Left renal pelvis (tissue), 4 donors: ENCODE measurements around the gene MOCS1. TPM values are rescaled to one million over a fixed set of nuclear protein-coding genes. Genes with fewer than 3 reads are reported as not detected.
"Not testable (repeated sequence)": the region's sequence is repeated elsewhere in the genome, so short reads cannot be mapped to it uniquely, and the experiment has no call there.

Experiments used
- DNase-seq, 4 donors: peaks; one replicate each; pipeline ENCODE4 v3.0.0-alpha.2; 2013; ENCODE audit warnings: low read depth in 4 of 4, low spot score in 3 of 4
- polyA plus RNA-seq, 4 donors: library from polyadenylated mRNA; unstranded; fragments of 120-200 nt; gene quantifications; one replicate each; pipeline ENCODE4 v1.2.1, GENCODE V29; 2013; ENCODE audit not compliant: insufficient read length in 4 of 4

MOCS1 gene
- 10 to 100 TPM in 3 of 4 donors, 1 to 10 TPM in 1; 8.5 to 13.7 (median 11.9) TPM for polyA plus RNA-seq

DNA sequence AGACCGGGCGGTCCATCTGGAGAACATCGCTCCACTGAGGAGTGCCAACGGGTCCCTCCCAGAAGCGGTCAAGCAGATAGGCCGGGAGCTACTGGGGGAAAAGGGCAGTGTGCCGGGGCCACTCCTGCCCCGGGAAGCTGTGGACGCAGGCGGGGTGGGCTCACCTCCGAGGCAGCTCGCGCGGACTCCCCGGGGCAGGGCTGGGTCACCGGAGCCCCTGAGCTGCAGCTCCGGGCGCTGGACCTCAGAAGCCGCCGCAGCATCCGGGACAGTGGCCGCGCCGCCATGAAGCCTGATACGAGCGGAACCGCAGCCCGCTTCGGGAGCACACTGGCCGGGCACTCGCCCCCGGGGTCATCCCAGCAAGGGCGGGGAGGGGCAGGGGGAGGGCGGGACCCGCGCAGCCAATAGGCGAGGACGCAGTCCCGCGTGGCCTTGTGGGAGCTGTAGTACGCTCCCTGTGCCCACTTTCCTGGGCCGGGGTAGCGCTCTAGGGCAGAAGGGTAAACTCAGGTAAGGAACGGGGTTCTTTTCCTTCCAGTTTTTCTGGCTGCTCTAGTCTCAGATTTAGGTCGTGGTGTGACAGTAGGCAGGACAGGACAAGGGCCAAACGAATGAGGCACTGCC lies at the start of gene MOCS1:
TSS of gene MOCS1 (minus strand) at position 332 of the 627 bp plus-strand sequence. CDS start at position 287, 45 bp downstream.
- DNase-seq, result peak in 3 of 4 donors; percentile 29 to 50 (median 34)

DNA sequence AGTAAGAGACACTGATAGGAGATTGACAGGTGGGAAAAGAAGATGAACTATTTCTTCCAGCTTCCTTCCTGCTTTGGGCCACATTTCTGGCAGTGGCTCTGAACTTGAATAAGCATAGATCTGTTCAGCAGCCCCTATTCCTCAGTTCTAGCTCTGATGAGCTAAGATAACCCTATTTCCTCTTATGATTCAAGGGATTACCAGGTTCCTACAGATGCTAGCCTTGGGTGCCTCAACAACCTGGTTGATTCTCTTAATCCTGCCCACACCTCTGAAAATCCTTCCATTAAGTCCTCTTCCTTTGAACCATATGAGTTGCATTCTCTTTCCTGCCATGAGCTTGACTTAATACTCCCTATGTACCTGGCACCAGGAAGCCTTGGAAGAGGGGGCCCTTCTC lies 49.8 kb upstream of the MOCS1 start:
- DNase-seq, result no peak

DNA sequence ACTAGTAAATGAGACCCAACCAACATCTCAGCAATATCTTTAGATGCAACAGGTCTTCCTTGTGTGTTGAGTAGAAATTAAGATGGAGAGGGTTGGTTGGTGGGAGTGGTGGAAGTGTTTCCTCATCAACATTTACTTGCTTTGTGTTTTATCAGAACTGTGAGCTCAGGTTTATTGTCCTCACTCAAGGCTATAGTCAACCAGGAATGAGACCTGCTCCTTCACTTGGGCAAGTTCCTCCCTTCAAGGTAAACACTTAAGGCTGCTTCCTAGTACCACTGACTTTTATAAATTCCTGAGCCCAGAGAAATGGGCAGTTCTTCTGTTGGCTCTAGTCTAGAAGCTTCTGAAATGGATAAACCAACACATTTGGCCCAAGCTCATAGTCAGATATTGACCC lies 48.9 kb upstream of the MOCS1 start:
- no peak for DNase-seq

DNA sequence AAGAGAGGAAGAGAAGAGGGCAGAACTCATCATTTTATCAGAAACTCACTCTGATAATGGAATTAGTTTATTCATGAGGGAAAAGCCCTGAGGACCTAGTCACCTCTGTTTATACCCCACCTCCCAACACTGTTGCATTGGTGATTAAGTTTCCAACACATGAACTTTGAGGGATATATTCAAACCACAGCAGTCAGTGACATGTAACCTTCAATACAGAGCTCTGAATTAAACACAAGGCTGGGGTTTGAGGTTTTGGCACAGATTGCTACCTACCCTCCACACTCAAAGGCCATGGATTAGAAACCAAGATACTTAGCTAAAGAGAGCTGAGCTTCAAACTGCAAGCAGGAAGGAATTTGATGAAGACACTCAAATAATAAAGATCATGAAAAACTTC lies 48.5 kb upstream of the MOCS1 start:
- no peak for DNase-seq

DNA sequence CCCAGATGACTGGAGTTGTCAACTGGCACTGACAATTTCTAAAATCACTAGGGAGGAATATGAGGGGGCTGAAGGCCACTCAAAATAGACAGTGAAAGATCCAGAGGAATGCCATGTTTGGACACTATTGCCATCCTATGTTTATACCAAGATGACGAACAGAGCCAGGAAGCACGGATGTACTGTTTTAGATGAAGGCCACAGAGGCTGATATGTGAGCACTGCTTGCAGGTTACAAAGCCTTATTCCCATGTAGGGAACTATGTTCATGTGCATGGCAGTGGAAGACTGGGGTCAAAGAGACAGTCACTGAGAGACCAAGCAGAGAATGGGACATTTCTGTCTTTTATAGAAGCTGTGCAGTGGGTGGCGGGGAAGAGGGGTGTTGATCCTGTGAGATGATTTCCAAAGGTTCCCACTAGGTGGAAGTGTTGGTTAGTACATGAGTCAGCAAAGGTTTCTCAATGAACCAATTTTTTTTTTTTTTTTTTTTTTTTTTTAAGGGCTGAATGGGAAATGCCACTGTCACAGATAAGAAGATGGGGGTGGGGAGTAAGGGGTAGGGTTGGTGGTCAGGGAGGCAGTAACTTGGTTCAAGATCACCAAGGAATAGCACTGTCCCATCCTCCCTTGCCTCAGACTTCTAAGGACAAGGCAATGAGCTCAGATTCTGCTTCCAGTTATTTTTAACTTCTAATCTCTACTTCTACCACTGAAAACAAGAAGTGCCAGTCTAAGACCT lies 46.7 kb upstream of the MOCS1 start:
- DNase-seq, result peak; percentile 16 to 52 (median 44)

- DNase-seq, result no peak
Observed at GRCh38 chr6:39979461-39980328, 45.4 kb upstream of the MOCS1 start.

DNA sequence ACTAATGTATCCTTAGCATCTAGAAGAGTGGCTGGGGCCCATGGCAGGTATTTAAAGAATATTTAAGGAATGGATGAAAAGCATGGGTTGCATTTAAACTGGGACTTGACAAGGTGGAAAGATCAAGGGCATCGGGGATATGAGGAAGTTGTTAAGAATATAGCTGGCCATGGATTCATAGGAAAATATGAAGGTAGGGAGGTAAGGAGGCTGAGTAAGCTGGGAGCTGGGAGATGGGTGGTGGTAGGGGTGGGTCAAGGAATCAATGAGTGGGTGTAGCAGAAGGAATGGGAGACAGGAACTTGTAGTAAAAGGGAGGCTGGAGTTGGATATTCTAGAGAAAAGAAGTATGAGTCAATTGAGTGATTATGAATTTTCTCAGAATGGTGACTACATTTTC lies 44.0 kb upstream of the MOCS1 start:
- no peak for DNase-seq

- no peak for DNase-seq
Observed at GRCh38 chr6:39973661-39974060, 39.4 kb upstream of the MOCS1 start.

- DNase-seq, result not testable (repeated sequence)
Observed at GRCh38 chr6:39972717-39973116, 38.5 kb upstream of the MOCS1 start.

GRCh38 chr6:39971131-39971530 lies 36.9 kb upstream of the MOCS1 start:
- DNase-seq, result not testable (repeated sequence)

GRCh38 chr6:39965751-39966150 lies 31.5 kb upstream of the MOCS1 start:
- no peak for DNase-seq

- DNase-seq, result no peak
Observed at GRCh38 chr6:39964530-39964929, 30.3 kb upstream of the MOCS1 start.

- DNase-seq, result no peak
Observed at GRCh38 chr6:39964094-39964493, 29.8 kb upstream of the MOCS1 start.

- no peak for DNase-seq
Observed at GRCh38 chr6:39962831-39963230, 28.6 kb upstream of the MOCS1 start.

DNA sequence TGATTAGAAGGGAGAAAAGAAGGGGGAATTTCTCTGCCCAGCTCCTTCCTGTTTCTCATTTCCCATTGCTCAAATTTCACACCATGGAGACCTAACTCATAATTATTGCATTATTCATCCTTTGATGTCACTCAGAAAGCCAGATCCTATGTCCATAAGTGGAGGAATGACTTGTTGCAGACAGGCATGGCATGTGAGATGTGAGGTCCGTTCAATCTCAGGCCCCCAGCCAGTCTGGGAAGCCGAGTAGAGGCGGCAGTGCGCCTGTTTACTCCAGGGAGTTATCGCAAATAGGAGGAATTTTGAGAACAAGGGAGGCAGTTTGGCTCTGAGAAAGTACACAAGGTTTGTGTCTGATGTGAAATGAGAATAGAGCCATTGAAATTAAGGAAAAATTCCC lies 26.9 kb upstream of the MOCS1 start:
- no peak for DNase-seq

GRCh38 chr6:39958947-39959346 lies 24.7 kb upstream of the MOCS1 start:
- no peak for DNase-seq

GRCh38 chr6:39956936-39957335 lies 22.7 kb upstream of the MOCS1 start:
- no peak for DNase-seq

DNA sequence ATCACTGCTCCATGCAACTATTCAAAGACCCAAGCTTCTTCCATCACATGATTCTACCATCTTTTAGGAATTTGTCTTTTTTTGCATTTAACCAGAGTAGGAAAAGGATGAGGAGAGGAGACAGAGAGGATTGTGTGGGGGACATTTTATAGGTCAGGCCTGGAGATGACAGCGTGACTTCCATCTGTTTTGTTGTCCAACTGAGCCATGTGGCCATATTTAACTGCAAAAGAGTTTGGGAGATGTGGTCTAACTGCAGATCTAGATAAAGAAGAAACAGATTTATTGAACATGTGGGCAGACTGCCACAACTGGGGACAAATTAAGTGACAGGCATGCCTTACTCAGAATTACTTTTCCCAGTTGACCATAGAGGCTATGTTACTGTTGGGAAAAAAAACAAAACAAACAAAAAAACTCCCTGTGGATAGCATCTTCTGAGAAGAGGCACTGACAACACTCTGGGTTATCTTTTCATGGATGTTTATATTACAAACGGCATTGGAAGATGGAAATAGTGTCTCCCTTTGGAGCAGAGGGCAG lies 18.9 kb upstream of the MOCS1 start:
- DNase-seq, result no peak

DNA sequence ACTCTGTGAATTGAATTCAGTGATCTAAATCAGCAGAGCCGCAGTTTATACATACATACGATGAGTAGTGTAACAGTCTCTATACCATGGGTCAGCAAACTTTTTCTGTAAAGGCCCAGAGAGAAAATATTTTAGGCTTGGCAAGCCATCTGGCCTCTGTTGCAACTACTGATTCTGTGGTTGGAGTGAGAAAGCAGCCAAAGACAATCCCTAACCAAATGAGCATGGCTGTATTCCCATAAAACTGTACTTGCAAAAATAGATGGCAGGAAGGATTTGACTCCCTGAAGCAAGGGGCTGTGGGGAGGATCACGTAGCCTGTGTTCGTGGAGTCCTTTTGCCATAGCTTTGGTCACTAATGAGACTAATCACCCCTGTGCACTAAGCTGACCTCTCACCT lies 17.9 kb upstream of the MOCS1 start:
- DNase-seq, result no peak

DNA sequence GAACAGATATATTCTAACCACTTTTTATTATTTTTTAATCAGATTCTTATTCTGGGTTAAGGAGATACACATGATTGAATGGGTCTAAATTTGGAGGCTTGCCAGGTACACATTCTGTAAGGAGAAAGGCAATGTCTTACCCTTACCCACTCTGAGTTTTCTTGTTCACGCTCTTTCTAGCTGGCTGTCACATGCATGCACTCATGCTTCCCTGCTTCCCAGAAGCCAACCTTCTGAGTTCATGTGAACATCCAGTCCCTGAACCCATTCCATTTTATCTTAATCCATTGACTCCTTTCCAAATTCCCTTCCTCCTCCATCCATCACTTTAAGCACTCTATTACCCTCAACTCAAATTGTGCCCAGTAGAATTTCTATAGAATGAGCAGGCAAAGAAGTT lies 17.5 kb upstream of the MOCS1 start:
- DNase-seq, result no peak

GRCh38 chr6:39951191-39951590 lies 16.9 kb upstream of the MOCS1 start:
- no peak for DNase-seq
